C4-2B (cell line): ENCODE results near the gene CNP.

Experiments
- ZFX ChIP-seq: fragments of 450-650 bp; IDR thresholded peaks from 2 replicates; pipeline ENCODE4 v1.6.1; 2017
- TF ChIP-seq, protein P1 (sequence below): fragments of 450-650 bp; conservative IDR thresholded peaks from 2 replicates; pipeline ENCODE4 v1.5.1; 2017; ENCODE audit warnings: mild to moderate bottlenecking

DNA sequence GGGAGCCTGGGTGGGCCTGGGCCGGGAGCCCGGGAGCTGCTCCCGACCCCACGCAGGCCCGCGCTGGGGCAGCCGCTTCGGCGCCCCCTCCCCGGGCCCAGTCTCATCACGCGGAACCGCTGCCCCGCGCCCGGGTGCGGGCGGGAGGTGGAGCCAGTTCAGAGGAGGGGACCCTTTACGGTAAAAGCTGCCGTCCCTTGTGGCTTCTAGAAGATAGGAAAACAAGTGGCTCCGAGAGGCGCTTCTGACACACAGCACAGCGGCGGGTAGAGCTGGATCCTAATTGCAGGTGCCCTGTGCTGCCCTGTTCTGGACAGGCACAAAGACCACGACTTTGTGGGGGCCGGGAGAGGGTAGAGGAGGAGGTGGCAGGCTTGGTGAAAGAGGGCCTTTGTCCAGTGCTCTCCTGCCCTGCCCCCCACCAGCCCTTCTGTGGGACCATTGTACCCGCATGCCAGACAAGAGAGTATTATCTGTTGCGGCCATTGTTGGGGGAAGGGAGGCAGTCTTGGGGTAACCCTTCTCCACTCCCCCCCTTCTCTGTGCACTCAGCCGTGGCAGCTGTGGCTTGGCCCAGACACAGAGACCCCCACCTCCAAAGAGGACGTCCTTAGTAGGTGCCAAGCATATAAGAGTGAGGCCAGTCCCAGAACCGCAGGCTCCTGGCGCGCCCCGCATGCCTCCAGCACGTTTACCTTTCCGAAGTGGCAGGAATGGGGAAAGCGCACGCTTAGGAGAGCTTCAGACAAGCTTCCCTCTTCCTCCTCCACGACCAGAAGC lies 736 bp downstream of the CNP start:
- TF ChIP-seq, protein P1, sequence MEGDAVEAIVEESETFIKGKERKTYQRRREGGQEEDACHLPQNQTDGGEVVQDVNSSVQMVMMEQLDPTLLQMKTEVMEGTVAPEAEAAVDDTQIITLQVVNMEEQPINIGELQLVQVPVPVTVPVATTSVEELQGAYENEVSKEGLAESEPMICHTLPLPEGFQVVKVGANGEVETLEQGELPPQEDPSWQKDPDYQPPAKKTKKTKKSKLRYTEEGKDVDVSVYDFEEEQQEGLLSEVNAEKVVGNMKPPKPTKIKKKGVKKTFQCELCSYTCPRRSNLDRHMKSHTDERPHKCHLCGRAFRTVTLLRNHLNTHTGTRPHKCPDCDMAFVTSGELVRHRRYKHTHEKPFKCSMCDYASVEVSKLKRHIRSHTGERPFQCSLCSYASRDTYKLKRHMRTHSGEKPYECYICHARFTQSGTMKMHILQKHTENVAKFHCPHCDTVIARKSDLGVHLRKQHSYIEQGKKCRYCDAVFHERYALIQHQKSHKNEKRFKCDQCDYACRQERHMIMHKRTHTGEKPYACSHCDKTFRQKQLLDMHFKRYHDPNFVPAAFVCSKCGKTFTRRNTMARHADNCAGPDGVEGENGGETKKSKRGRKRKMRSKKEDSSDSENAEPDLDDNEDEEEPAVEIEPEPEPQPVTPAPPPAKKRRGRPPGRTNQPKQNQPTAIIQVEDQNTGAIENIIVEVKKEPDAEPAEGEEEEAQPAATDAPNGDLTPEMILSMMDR: no peak
- no peak for TF ChIP-seq ZFX
